HepG2 (cell line): Measurements from ENCODE around the gene FAM3B. TPM values are rescaled to one million over a fixed set of nuclear protein-coding genes. Genes with fewer than 3 reads are reported as not detected.

Source experiments
- BCLAF1 ChIP-seq: fragments of 450-650 bp; IDR thresholded peaks from 2 replicates; pipeline ENCODE4 v1.6.1; 2017; ENCODE audit warnings: mild to moderate bottlenecking
- GZF1 ChIP-seq: sonication (generic); formaldehyde crosslinking; IDR thresholded peaks from 2 replicates; pipeline ENCODE4 v1.5.1; 2020; ENCODE audit warnings: mild to moderate bottlenecking, missing genetic modification reagents
- HNF1B ChIP-seq: sonication (generic); formaldehyde crosslinking; IDR thresholded peaks from 2 replicates; pipeline ENCODE4 v1.5.1; 2020; ENCODE audit warnings: mild to moderate bottlenecking, moderate library complexity, missing genetic modification reagents
- PRMT3 ChIP-seq: sonication (generic); formaldehyde crosslinking; IDR thresholded peaks from 2 replicates; pipeline ENCODE4 v1.8.1; 2022; ENCODE audit warnings: low read depth, mild to moderate bottlenecking, moderate library complexity, missing genetic modification reagents, borderline replicate concordance
- ZBTB37 ChIP-seq: sonication (generic); formaldehyde crosslinking; IDR thresholded peaks from 2 replicates; pipeline ENCODE4 v1.4.0; 2020; ENCODE audit warnings: mild to moderate bottlenecking, missing genetic modification reagents
- ZBTB49 ChIP-seq: sonication (generic); formaldehyde crosslinking; IDR thresholded peaks from 2 replicates; pipeline ENCODE4 v1.4.0; 2020; ENCODE audit warnings: missing genetic modification reagents, borderline replicate concordance
- ZNF143 ChIP-seq: sonication (generic); formaldehyde crosslinking; IDR thresholded peaks from 2 replicates; pipeline ENCODE4 v1.4.0; 2020; ENCODE audit warnings: missing genetic modification reagents
- ZNF160 ChIP-seq: sonication (generic); formaldehyde crosslinking; IDR thresholded peaks from 2 replicates; pipeline ENCODE4 v1.8.0; 2022; ENCODE audit warnings: mild to moderate bottlenecking, inconsistent platforms, missing genetic modification reagents
- ZNF614 ChIP-seq: IDR thresholded peaks from 2 replicates; pipeline ENCODE4 v1.6.1; 2018; ENCODE audit warnings: missing biosample characterization, missing genetic modification reagents, inconsistent platforms, borderline replicate concordance
- ZNF652 ChIP-seq: IDR thresholded peaks from 2 replicates; pipeline ENCODE4 v1.6.1; 2016; ENCODE audit warnings: low read depth, borderline replicate concordance
- ZNF816 ChIP-seq: sonication (generic); formaldehyde crosslinking; IDR thresholded peaks from 2 replicates; pipeline ENCODE4 v1.8.0; 2022; ENCODE audit warnings: missing genetic modification reagents, mild to moderate bottlenecking, borderline replicate concordance
- ZSCAN21 ChIP-seq: sonication (generic); formaldehyde crosslinking; IDR thresholded peaks from 2 replicates; pipeline ENCODE4 v1.8.0; 2022; ENCODE audit warnings: mild to moderate bottlenecking, missing genetic modification reagents, moderate library complexity, borderline replicate concordance
- polyA plus RNA-seq, 8 experiments: library from polyadenylated mRNA; depleted of rRNA in 3 of 8; stranded (reverse) in 7 of 8; unstranded in 1 of 8; fragments of >200 nt; fragmentation: Illumina TruSeq in 4 of 8; extraction: Trizol in 4 of 8; gene quantifications; 2 replicates each; pipeline versions ENCODE4 v1.2.1 to v1.2.3, GENCODE V29; 2011 to 2016; ENCODE audit warnings: low read depth in 4 of 8, missing spikeins in 1 of 8, mixed read lengths in 1 of 8; ENCODE audit not compliant: insufficient read depth in 1 of 8
- total RNA-seq, 5 experiments: library from RNA; depleted of rRNA; stranded (reverse); fragments of >200 nt; fragmentation: Illumina TruSeq; extraction: Trizol; gene quantifications; 2 replicates each; pipeline ENCODE4 v1.2.3, GENCODE V29; 2016; ENCODE audit warnings: low read depth in 1 of 5
- TF ChIP-seq, protein P1 (sequence below): sonication (generic); formaldehyde crosslinking; IDR thresholded peaks from 2 replicates; pipeline ENCODE4 v1.9.0; 2021; ENCODE audit warnings: missing genetic modification reagents, borderline replicate concordance
- TF ChIP-seq, protein P2 (sequence below): sonication (generic); formaldehyde crosslinking; IDR thresholded peaks from 2 replicates; pipeline ENCODE4 v1.8.1; 2023; ENCODE audit warnings: mild to moderate bottlenecking, missing genetic modification reagents

Gene FAM3B
- total and polyA plus RNA-seq, 2 of the 13 experiments (the other 11 are each of a cell fraction or from before 2014, with no cell fraction given), result 46.5 to 62.0 TPM

- TF ChIP-seq, protein P1, sequence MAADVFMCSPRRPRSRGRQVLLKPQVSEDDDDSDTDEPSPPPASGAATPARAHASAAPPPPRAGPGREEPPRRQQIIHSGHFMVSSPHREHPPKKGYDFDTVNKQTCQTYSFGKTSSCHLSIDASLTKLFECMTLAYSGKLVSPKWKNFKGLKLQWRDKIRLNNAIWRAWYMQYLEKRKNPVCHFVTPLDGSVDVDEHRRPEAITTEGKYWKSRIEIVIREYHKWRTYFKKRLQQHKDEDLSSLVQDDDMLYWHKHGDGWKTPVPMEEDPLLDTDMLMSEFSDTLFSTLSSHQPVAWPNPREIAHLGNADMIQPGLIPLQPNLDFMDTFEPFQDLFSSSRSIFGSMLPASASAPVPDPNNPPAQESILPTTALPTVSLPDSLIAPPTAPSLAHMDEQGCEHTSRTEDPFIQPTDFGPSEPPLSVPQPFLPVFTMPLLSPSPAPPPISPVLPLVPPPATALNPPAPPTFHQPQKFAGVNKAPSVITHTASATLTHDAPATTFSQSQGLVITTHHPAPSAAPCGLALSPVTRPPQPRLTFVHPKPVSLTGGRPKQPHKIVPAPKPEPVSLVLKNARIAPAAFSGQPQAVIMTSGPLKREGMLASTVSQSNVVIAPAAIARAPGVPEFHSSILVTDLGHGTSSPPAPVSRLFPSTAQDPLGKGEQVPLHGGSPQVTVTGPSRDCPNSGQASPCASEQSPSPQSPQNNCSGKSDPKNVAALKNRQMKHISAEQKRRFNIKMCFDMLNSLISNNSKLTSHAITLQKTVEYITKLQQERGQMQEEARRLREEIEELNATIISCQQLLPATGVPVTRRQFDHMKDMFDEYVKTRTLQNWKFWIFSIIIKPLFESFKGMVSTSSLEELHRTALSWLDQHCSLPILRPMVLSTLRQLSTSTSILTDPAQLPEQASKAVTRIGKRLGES (CRISPR knock-in tag), result no peak
- TF ChIP-seq PRMT3 (CRISPR knock-in tag) (no peak), ZNF160 (no peak), ZBTB37 (CRISPR knock-in tag) (no peak), ZSCAN21 (CRISPR knock-in tag) (no peak), HNF1B (CRISPR knock-in tag) (no peak), ZNF614 (CRISPR knock-in tag) (no peak), ZNF816 (no peak), GZF1 (CRISPR knock-in tag) (no peak), BCLAF1 (no peak), ZNF652 (CRISPR knock-in tag) (no peak), ZBTB49 (no peak; the same call in 1 of the 2 replicates), ZNF143 (CRISPR knock-in tag) (no peak)
- TF ChIP-seq, protein P2, sequence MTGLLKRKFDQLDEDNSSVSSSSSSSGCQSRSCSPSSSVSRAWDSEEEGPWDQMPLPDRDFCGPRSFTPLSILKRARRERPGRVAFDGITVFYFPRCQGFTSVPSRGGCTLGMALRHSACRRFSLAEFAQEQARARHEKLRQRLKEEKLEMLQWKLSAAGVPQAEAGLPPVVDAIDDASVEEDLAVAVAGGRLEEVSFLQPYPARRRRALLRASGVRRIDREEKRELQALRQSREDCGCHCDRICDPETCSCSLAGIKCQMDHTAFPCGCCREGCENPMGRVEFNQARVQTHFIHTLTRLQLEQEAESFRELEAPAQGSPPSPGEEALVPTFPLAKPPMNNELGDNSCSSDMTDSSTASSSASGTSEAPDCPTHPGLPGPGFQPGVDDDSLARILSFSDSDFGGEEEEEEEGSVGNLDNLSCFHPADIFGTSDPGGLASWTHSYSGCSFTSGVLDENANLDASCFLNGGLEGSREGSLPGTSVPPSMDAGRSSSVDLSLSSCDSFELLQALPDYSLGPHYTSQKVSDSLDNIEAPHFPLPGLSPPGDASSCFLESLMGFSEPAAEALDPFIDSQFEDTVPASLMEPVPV (CRISPR knock-in tag), result no peak
Observed at GRCh38 chr21:41321211-41321907, 4.8 kb downstream of the FAM3B start (continued).
